HepG2 (cell line): ENCODE data around the gene IRX2.

Experiments used
- CEBPG ChIP-seq: IDR thresholded peaks from 2 replicates; pipeline ENCODE4 v1.6.1; 2016
- CTCF ChIP-seq: sonication (generic); formaldehyde crosslinking; IDR thresholded peaks from 2 replicates; pipeline ENCODE4 v1.5.0; 2020; ENCODE audit warnings: mild to moderate bottlenecking, missing genetic modification reagents, moderate library complexity
- ZBTB33 ChIP-seq: sonication (generic); formaldehyde crosslinking; IDR thresholded peaks from 2 replicates; pipeline ENCODE4 v1.4.0; 2020; ENCODE audit warnings: missing genetic modification reagents
- ZSCAN20 ChIP-seq: sonication (generic); formaldehyde crosslinking; IDR thresholded peaks from 2 replicates; pipeline ENCODE4 v1.4.0; 2020; ENCODE audit warnings: missing genetic modification reagents, mild to moderate bottlenecking, borderline replicate concordance

- TF ChIP-seq CEBPG (CRISPR knock-in tag) = no peak
- no peak for TF ChIP-seq ZBTB33
- no peak for TF ChIP-seq ZSCAN20 (CRISPR knock-in tag)
- TF ChIP-seq CTCF (CRISPR knock-in tag) = no peak
Observed at GRCh38 chr5:2750758-2751464, 566 bp downstream of the IRX2 start.
